Measurements from ENCODE around the gene ZMIZ1.

DNA sequence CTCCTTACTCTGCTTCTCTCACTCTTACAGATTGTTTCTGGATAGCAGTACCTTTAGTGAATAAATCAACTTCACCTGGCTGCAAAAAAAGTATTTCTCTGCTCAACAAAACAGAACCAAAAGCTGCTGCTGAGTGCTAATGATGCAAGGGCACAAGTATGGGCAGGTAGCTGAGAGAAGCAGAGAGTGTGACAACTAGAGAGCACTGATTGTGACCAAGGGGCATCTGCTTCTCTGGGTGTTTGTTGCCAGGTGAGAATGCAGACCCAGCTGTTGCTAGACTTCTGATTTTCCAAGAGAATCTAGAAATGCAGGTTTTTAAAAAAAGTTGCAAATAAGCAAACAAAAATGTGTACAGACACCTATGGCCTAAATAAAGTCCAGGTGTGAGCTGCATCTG is 253.2 kb downstream of the ZMIZ1 start:
- no peak for TF ChIP-seq ZNF274 (IDR thresholded peaks at IDR 0.05; ENCODE audit: low read depth, low read length)
- no peak for TF ChIP-seq YY1 (IDR thresholded peaks at IDR 0.05; ENCODE audit: insufficient read depth, insufficient read length)

Data from NT2/D1 (cell line).